WI38 (cell line): Measurements from ENCODE around the gene LRRC27.

ENCODE experiments used
- H3K4me3 ChIP-seq: 2 replicates; pipeline ENCODE4 v1.5.1; 2011; ENCODE audit warnings: low read depth, mild to moderate bottlenecking, control low read depth, low read length
- CTCF ChIP-seq: IDR thresholded peaks from 2 replicates; pipeline ENCODE4 v1.5.1; 2012; ENCODE audit warnings: low read depth, mild to moderate bottlenecking, control low read depth, low read length

The LRRC27 gene

GRCh38 chr10:132331601-132332432 is at the start of gene LRRC27:
Gene LRRC27, plus strand, starts transcription at chr10:132332193. Its CDS starts 1,332 bp downstream, at chr10:132333525.
- TF ChIP-seq CTCF, result no peak
- peak within 1 kb of the TSS; percentile 96 for H3K4me3 ChIP-seq

- TF ChIP-seq CTCF, result no peak
- H3K4me3 ChIP-seq, result no peak overlapping the region
Measured at GRCh38 chr10:132282667-132283603, 49.1 kb upstream of the LRRC27 start.

GRCh38 chr10:132283604-132284382 is 48.2 kb upstream of the LRRC27 start:
- TF ChIP-seq CTCF, result no peak
- H3K4me3 ChIP-seq, result no peak overlapping the region

- TF ChIP-seq CTCF, result no peak
- H3K4me3 ChIP-seq, result no peak overlapping the region
Measured at GRCh38 chr10:132289439-132289838, 42.6 kb upstream of the LRRC27 start.

- TF ChIP-seq CTCF, result no peak
- no peak overlapping the region for H3K4me3 ChIP-seq
Measured at GRCh38 chr10:132290631-132291030, 41.4 kb upstream of the LRRC27 start.

GRCh38 chr10:132291826-132292225 is 40.2 kb upstream of the LRRC27 start:
- H3K4me3 ChIP-seq, result no peak overlapping the region
- TF ChIP-seq CTCF, result no peak
